IMR-90 (cell line): ENCODE data around the gene RETREG1. TPM values are rescaled to one million over a fixed set of nuclear protein-coding genes. Genes with fewer than 3 reads are reported as not detected.

Experiments used
- ATAC-seq: fragments of 200-7000 bp; cut with Tn5 transposase; 2 replicates; pipeline ENCODE4 v1.9.1; 2020; ENCODE audit warnings: low read depth, mild to moderate bottlenecking, moderate library complexity
- BruUV-seq: library from RNA; stranded (reverse); fragments of 400-500 nt; replicated peaks from 2 replicates; lab custom pipeline; 2021; lab: Mats Ljungman, UMichigan
- CTCF ChIA-PET: fragments of 300-600 bp; formaldehyde crosslinking; extraction: SDS; loops from one replicate; lab custom pipeline; 2021; ENCODE audit warnings: antibody characterized with exemption; lab: Yijun Ruan, JAX
- POLR2A ChIA-PET: fragments of 300-600 bp; sonication (Branson Sonifier 250); formaldehyde crosslinking; loops from one replicate; lab custom pipeline; 2022; ENCODE audit warnings: antibody characterized with exemption; ENCODE audit not compliant: unreplicated experiment; lab: Charles Lee
- DNase-seq: peaks from one replicate; pipeline ENCODE4 v3.0.0; 2013
- H2AFZ ChIP-seq: replicated peaks from 2 replicates; pipeline ENCODE3; 2013; ENCODE audit warnings: low read length, mild to moderate bottlenecking; ENCODE audit not compliant: poor library complexity
- H2AK5ac ChIP-seq: 2 replicates; pipeline ENCODE4 v1.6.1; 2013; ENCODE audit warnings: low read depth, low read length, inconsistent platforms
- H2AK9ac ChIP-seq: replicated peaks from 2 replicates; pipeline ENCODE3; 2013; ENCODE audit warnings: mild to moderate bottlenecking, low read depth, low read length, moderate library complexity; ENCODE audit not compliant: poor library complexity
- H2BK120ac ChIP-seq: 2 replicates; pipeline ENCODE4 v1.6.1; 2013; ENCODE audit warnings: low read depth, low read length, inconsistent platforms
- H2BK15ac ChIP-seq: 3 replicates; pipeline ENCODE4 v1.6.1; 2013; ENCODE audit warnings: low read depth, low read length, inconsistent platforms
- H2BK20ac ChIP-seq: 2 replicates; pipeline ENCODE4 v1.6.1; 2013; ENCODE audit warnings: low read depth, mild to moderate bottlenecking, inconsistent platforms, low read length, moderate library complexity
- H2BK5ac ChIP-seq: 2 replicates; pipeline ENCODE4 v1.6.1; 2013; ENCODE audit warnings: mild to moderate bottlenecking, low read depth, low read length, inconsistent platforms; ENCODE audit not compliant: poor library complexity, severe bottlenecking
- H3K14ac ChIP-seq: replicated peaks from 2 replicates; pipeline ENCODE4 v1.6.1; 2013; ENCODE audit warnings: low read depth, low read length, inconsistent platforms
- H3K18ac ChIP-seq: 2 replicates; pipeline ENCODE4 v1.6.1; 2013; ENCODE audit warnings: low read depth, low read length, control low read depth
- H3K23ac ChIP-seq: 2 replicates; pipeline ENCODE4 v1.6.1; 2013; ENCODE audit warnings: low read depth, low read length, inconsistent platforms
- H3K27ac ChIP-seq: 2 replicates; pipeline ENCODE4 v1.5.1; 2013; ENCODE audit warnings: mild to moderate bottlenecking, control low read depth, low read length; ENCODE audit not compliant: insufficient read depth
- H3K27me3 ChIP-seq: 2 replicates; pipeline ENCODE4 v1.6.1; 2013; ENCODE audit warnings: low read length; ENCODE audit not compliant: control insufficient read depth, insufficient read depth
- H3K36me3 ChIP-seq: 2 replicates; pipeline ENCODE4 v1.6.1; 2013; ENCODE audit warnings: low read length, mixed read lengths; ENCODE audit not compliant: control insufficient read depth, insufficient read depth
- H3K4ac ChIP-seq: 2 replicates; pipeline ENCODE4 v1.6.1; 2013; ENCODE audit warnings: low read depth, low read length, inconsistent platforms
- H3K4me1 ChIP-seq: 2 replicates; pipeline ENCODE4 v1.6.1; 2013; ENCODE audit warnings: low read length, mixed read lengths; ENCODE audit not compliant: control insufficient read depth, insufficient read depth
- H3K4me2 ChIP-seq: 2 replicates; pipeline ENCODE4 v1.6.1; 2013; ENCODE audit warnings: low read depth, mild to moderate bottlenecking, control low read depth, low read length, moderate library complexity
- H3K4me3 ChIP-seq: 2 replicates; pipeline ENCODE4 v1.5.1; 2013; ENCODE audit warnings: low read depth, mild to moderate bottlenecking, control low read depth, low read length, moderate library complexity; ENCODE audit not compliant: insufficient read depth
- H3K56ac ChIP-seq: 2 replicates; pipeline ENCODE4 v1.6.1; 2013; ENCODE audit warnings: low read length, inconsistent platforms; ENCODE audit not compliant: insufficient read depth; ENCODE audit errors: extremely low read depth
- H3K79me1 ChIP-seq, 2 experiments: 2 replicates each; pipeline ENCODE4 v1.6.1; 2013; ENCODE audit warnings: low read length in 2 of 2, inconsistent platforms in 1 of 2, low read depth in 1 of 2
- H3K9ac ChIP-seq: 2 replicates; pipeline ENCODE4 v1.6.1; 2013; ENCODE audit warnings: low read depth, low read length, control low read depth
- H3K9me1 ChIP-seq: 2 replicates; pipeline ENCODE4 v1.6.1; 2013; ENCODE audit warnings: low read length, inconsistent platforms; ENCODE audit not compliant: insufficient read depth
- H3K9me3 ChIP-seq: 2 replicates; pipeline ENCODE4 v1.6.1; 2013; ENCODE audit warnings: low read length; ENCODE audit not compliant: control insufficient read depth, insufficient read depth
- H4K20me1 ChIP-seq: 2 replicates; pipeline ENCODE4 v1.6.1; 2013; ENCODE audit warnings: low read length, inconsistent platforms; ENCODE audit not compliant: insufficient read depth
- H4K5ac ChIP-seq: 2 replicates; pipeline ENCODE4 v1.6.1; 2013; ENCODE audit warnings: mild to moderate bottlenecking, low read depth, low read length, control low read depth
- H4K8ac ChIP-seq, 2 experiments: 2 replicates each; pipeline ENCODE4 v1.6.1; 2013; ENCODE audit warnings: low read depth in 2 of 2, low read length in 2 of 2, control low read depth in 1 of 2, inconsistent platforms in 1 of 2
- H4K91ac ChIP-seq: 2 replicates; pipeline ENCODE4 v1.6.1; 2013; ENCODE audit warnings: low read depth, low read length, inconsistent platforms; ENCODE audit not compliant: insufficient read depth
- CTCF ChIP-seq: conservative IDR thresholded peaks from 2 replicates; pipeline ENCODE4 v1.5.1; 2012; ENCODE audit warnings: mild to moderate bottlenecking, low read depth, low read length, improper control_type of control experiment
- ELK1 ChIP-seq: fragments of 150-350 bp; IDR thresholded peaks from 2 replicates; pipeline ENCODE4 v1.6.1; 2016; ENCODE audit warnings: low read depth, mild to moderate bottlenecking, low read length, moderate library complexity, borderline replicate concordance
- NFE2L2 ChIP-seq: fragments of 150-350 bp; IDR thresholded peaks from 2 replicates; pipeline ENCODE4 v1.6.1; 2016; ENCODE audit warnings: low read depth, mild to moderate bottlenecking, low read length
- RCOR1 ChIP-seq: IDR thresholded peaks from 2 replicates; pipeline ENCODE4 v1.6.1; 2012; ENCODE audit warnings: mild to moderate bottlenecking, low read length, improper control_type of control experiment; ENCODE audit not compliant: insufficient replicate concordance
- RFX5 ChIP-seq: IDR thresholded peaks from 2 replicates; pipeline ENCODE4 v1.8.0; 2012; ENCODE audit warnings: low read depth, mild to moderate bottlenecking, low read length, moderate library complexity
- WGBS, 2 experiments: methylation state at CpG; one replicate each; pipeline versions ENCODE4 v1.1.5 to v1.1.7; 2013; ENCODE audit warnings: missing lambda C conversion rate in 2 of 2; ENCODE audit not compliant: insufficient read length in 1 of 2; ENCODE audit errors: extremely low coverage in 2 of 2; 5-methylcytosine and 5-hydroxymethylcytosine counted together
- dilution Hi-C: fragments of 300-500 bp; cut with HindIII; formaldehyde crosslinking; loops from one replicate; pipeline ENCODE4 v1.14.3; 2018; ENCODE audit warnings: low sequenced_read_pairs; ENCODE audit not compliant: unreplicated experiment
- in situ Hi-C: fragments of 300-500 bp; cut with MboI; formaldehyde crosslinking; loops from 3 replicates; pipeline ENCODE4 v1.14.3; 2019; ENCODE audit warnings: low sequenced_read_pairs, inconsistent platforms, mixed read lengths
- intact Hi-C: fragments of 100-400 bp; cut with micrococcal nuclease; formaldehyde crosslinking; loops from 2 replicates; pipeline ENCODE4 v1.10.0; 2022
- microRNA-seq, 2 experiments: library from miRNA; stranded (forward) in 1 of 2; unstranded in 1 of 2; fragments of 10-50 nt in 1 of 2; fragments of <30 nt in 1 of 2; gene quantifications in 1 of 2; microRNA quantifications in 1 of 2; one replicate each; pipeline versions ENCODE3 to v1.1.0; 2013 to 2020; ENCODE audit not compliant: insufficient read depth in 1 of 2, insufficient read length in 1 of 2, unreplicated experiment in 1 of 2
- polyA plus RNA-seq, 3 experiments: library from polyadenylated mRNA; depleted of rRNA; stranded (reverse); fragments of >200 nt; gene quantifications; 2 replicates each; pipeline ENCODE4 v1.2.3, GENCODE V29; 2012; ENCODE audit warnings: low replicate concordance in 1 of 3
- small RNA-seq, 5 experiments: library from RNA; depleted of rRNA; stranded (forward); fragments of <200 nt; gene quantifications; one replicate each; pipeline ENCODE3, GENCODE V24; 2012
- total RNA-seq: library from RNA; depleted of rRNA; stranded (reverse); fragments of >200 nt; gene quantifications from 2 replicates; pipeline ENCODE4 v1.2.3, GENCODE V29; 2012; rRNA removed

Gene RETREG1
- total and polyA plus RNA-seq, 2 of the 4 experiments (the other 2 are of a cell fraction), result not detected

DNA sequence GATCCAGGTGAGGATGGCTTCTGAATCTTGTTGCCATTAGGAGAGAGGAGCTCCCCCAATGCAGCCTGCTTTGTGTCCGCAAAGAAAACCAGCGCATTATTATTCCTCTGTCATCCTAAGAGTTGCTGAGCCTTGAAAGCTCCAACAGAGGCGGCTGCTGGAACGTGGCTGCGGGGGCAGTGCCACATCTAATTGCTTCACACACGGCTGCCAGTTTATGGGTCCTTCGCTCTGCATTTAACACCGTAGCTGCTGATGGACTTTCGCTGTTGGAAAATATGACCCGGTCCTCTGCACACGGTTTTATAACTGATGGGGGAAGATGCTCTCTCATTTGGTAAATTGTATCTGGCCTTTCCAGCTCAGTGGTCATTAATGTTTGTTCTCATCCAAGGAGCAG is 189.2 kb downstream of the RETREG1 start:
- in situ Hi-C loops, result no loop called here
- H2AFZ ChIP-seq, result no peak overlapping the region
- DNase-seq (no peak), ATAC-seq (no peak)
- ChIA-PET CTCF (no interaction called here), POLR2A (no interaction called here)
- H4K20me1 ChIP-seq, result no peaks in the 10 kb centered on the region
- H3K18ac ChIP-seq, result no peak overlapping the region
- no peak overlapping the region for H2BK15ac ChIP-seq
- intact Hi-C loops, result no loop called here
- H3K56ac ChIP-seq, result no peak overlapping the region
- H2BK120ac ChIP-seq, result no peak overlapping the region
- H2AK9ac ChIP-seq, result no peak overlapping the region
- BruUV-seq, result no TSS peak
- H2BK5ac ChIP-seq, result no peak overlapping the region
- no peak overlapping the region for H3K4me2 ChIP-seq
- no peaks in the 10 kb centered on the region for H3K79me1 ChIP-seq
- no peaks in the 10 kb centered on the region for H3K9me3 ChIP-seq
- H3K27ac ChIP-seq, result no peak overlapping the region
- no peak overlapping the region for H4K5ac ChIP-seq
- no peak overlapping the region for H3K23ac ChIP-seq
- H2BK20ac ChIP-seq, result no peak overlapping the region
- H3K4me1 ChIP-seq, result no peaks in the 10 kb centered on the region
- H3K4ac ChIP-seq, result no peak overlapping the region
- H3K9ac ChIP-seq, result no peak overlapping the region
- H4K91ac ChIP-seq, result no peak overlapping the region
- dilution Hi-C loops, result no loop called here
- WGBS, 2 experiments, result no CpG with 5 or more reads among the region's 11 CpGs
- H2AK5ac ChIP-seq, result no peak overlapping the region
- H4K8ac ChIP-seq, result no peak overlapping the region
- no peaks in the 10 kb centered on the region for H3K9me1 ChIP-seq
- H3K36me3 ChIP-seq, result no peaks in the 10 kb centered on the region
- H3K27me3 ChIP-seq, result peaks cover 9% of the 10 kb centered on the region
- no peak overlapping the region for H3K4me3 ChIP-seq
- no peak overlapping the region for H3K14ac ChIP-seq
- TF ChIP-seq NFE2L2 (no peak), CTCF (no peak), RCOR1 (no peak), RFX5 (no peak), ELK1 (no peak)

Small RNA genes within 50 kb of the gene (microRNA-seq; reads per million reads assigned to microRNA genes)
- gene RF00019 (ENCODE audit: insufficient read depth, insufficient read length), result not detected

Small RNA genes within 50 kb of the gene (small RNA-seq; reads per million reads assigned to genes)
- gene RF00019, result 0 reads per million in 5 experiments

Other genes with a start within 250 kb of the RETREG1 start
- 49.3 and 66.4 TPM in 2 replicates for gene ZNF622, start 151.2 kb downstream of the RETREG1 start, total RNA-seq
- gene ZNF622, start 151.2 kb downstream of the RETREG1 start, polyA plus RNA-seq (2012; rRNA removed), result 19.5 and 22.1 TPM in 2 replicates